ENCODE measurements around the gene PSG5. TPM values are rescaled to one million over a fixed set of nuclear protein-coding genes. Genes with fewer than 3 reads are reported as not detected.
"Not testable (repeated sequence)": the region's sequence is repeated elsewhere in the genome, so short reads cannot be mapped to it uniquely, and the experiment has no call there.

The PSG5 gene
- total RNA-seq, result not detected
- long read RNA-seq, result 0 reads

DNA sequence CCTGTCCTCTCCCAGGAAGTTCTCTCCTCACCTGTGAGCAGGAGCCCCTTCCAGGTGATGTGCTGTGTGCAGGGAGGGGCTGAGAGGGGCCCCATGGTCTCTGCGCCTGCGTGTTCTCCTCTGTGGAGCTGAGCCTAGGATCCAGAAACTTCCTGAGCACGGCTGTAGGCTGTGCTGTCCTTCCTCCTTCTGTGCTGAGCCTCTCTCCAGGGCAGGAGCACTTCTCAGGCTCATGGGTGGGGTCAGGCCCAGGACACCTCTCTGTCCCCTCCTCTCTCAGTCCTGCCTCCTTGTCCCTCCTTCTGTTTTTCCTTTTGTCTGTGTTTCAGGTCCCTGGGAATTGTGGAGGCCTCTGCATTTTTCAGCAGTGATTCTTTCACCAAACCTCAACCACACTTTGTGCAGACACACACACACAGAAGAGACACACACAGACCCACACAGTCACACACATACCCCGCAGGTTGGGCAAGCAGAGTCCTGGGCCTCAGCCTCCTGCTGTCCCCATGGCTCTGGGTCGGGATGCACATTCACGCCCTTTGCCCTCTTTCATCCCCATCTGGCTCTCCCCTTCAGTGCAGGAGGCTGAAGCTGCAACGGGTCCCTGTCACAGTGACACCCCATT, at the start of gene PSG5:
Gene PSG5, minus strand, starts transcription at position 226 of the 625 bp plus-strand sequence. Its CDS starts 131 bp downstream, at position 95.
- intact Hi-C loops (cut with micrococcal nuclease); ATAC-seq; DNase-seq: not testable (repeated sequence)

- ATAC-seq; intact Hi-C loops (cut with micrococcal nuclease); DNase-seq: not testable (repeated sequence)
These were observed 49.4 kb upstream of the PSG5 start for GRCh38 chr19:43235686-43236085.

- no peak for ATAC-seq
- no peak for DNase-seq
- intact Hi-C loops (cut with micrococcal nuclease), result no loop called here
These were observed 43.0 kb upstream of the PSG5 start for GRCh38 chr19:43229315-43229714.

DNA sequence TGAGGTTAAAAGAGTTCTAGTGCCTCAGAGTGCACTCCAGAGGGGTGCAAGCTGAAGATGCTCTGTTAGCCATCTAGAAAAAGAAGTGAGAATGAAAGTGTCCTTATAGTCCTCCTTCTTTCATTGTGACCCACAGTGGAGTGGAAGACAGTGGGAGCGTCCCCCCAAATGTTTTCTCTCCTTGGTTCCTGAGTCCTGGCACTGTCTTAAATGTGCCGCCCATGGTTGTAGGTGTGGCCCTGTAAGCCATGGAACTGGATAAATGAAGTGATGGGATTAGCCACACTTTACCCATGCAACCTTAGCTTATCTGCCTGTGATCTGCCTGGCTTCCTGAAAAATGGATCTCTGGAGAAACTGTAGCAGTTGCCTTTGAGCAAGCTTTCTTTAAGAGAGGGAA, 42.4 kb upstream of the PSG5 start:
- DNase-seq; ATAC-seq; intact Hi-C loops (cut with micrococcal nuclease): not testable (repeated sequence)

DNA sequence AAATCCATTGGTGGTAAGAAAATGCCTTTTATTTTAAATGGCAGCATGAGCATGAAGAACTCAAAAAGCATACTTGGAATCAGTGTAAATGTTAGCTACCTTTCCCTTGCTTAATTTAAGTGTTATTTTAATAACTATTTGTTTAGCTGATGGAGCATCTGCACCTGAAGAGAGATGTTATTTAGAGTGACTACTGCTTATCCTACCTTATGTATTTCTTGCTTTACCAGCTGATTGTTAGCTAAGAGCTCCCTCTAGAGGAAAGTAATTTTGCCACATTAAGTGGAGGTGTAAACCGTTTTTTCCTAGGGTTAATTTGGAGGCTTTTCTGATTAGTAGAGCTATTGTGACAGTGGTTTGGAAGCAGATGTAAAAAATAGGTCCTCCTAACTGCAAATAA, 40.6 kb upstream of the PSG5 start:
- intact Hi-C loops (cut with micrococcal nuclease); ATAC-seq; DNase-seq: not testable (repeated sequence)

GRCh38 chr19:43224855-43225253, 38.5 kb upstream of the PSG5 start:
- intact Hi-C loops (cut with micrococcal nuclease), result no loop called here

GRCh38 chr19:43224201-43224854, 38.0 kb upstream of the PSG5 start:
- ATAC-seq; DNase-seq; intact Hi-C loops (cut with micrococcal nuclease): not testable (repeated sequence)

More at GRCh38 chr19:43224855-43225253, 38.5 kb upstream of the PSG5 start:
- ATAC-seq (no peak), DNase-seq (no peak)

DNA sequence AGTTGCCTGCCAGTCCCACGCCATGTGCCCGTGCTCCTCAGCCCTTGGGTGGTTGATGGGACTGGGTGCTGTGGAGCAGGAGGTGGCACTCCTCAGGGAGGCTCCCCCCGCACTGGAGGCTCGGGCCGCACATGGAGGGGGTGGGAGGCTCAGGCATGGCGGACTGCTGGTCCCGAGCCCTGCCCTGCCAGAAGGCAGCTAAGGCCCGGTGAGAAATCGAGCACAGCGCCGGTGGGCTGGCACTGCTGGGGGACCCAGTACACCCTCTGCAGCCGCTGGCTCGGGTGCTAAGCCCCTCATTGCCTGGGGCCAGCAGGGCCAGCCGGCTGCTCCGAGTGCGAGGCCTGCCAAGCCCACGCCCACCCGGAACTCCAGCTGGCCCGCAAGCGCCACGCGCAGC, 35.6 kb upstream of the PSG5 start:
- ATAC-seq; intact Hi-C loops (cut with micrococcal nuclease); DNase-seq: not testable (repeated sequence)

DNA sequence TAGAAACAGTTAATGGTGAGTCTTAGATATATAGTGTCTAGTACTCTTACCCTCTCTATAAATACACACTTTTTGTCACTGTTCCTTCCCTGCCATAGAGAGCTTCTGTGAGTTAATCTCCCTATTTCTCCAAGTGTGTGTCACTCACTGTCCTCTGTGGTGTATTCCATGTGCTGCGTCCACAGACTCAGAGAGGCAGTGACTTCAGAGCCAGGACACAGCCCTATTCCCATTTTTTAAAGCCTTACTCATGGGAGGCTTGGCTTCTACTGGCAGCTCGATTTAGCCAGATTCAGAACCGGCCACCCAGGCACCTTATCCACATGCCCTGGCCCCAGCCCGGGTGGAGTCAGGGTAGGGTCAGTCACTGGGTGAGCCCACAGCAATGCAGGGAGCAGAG, 32.8 kb upstream of the PSG5 start:
- DNase-seq; intact Hi-C loops (cut with micrococcal nuclease); ATAC-seq: not testable (repeated sequence)

DNA sequence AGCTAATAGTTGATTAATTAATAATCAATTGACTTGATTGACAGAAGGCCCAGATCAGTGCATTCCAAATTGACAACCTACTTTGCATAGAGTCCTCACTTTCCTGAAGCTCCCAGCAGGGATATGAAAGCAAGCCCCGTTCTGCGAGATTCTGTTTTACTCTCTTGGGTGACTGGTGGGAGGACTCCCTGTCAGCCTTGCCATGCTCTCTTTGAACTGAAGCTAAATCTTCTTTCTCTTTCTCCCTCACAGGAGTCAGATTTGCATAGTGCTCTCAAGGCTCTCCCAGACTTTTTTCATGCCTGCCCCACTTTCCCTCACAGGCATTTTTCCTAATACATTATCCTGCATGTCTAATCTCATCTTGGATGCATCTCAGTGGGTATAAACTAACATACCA, 29.5 kb upstream of the PSG5 start:
- DNase-seq; intact Hi-C loops (cut with micrococcal nuclease); ATAC-seq: not testable (repeated sequence)

DNA sequence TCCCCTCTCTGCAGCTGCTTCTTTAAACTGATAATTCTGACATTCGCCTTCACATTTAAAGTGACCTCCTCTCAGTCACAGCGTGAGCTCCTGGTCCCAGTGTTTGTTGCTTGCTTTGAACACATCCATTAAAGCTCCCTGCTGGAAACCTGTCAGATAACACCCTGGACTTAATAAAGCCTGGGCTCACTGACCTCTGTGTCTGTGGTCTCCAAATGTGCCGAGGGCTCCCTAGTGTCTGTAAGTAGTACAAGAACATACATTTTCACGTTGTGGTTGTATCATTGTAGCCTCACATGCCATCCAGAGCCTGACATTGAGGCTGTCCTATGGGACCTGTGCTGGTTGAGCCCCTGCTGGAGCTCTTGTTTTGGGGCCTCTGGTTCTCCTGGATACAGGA, 21.7 kb upstream of the PSG5 start:
- DNase-seq (no peak), ATAC-seq (no peak)
- intact Hi-C loops (cut with micrococcal nuclease), result no loop called here

GRCh38 chr19:43207174-43207573, 20.8 kb upstream of the PSG5 start:
- ATAC-seq; intact Hi-C loops (cut with micrococcal nuclease): not testable (repeated sequence)

GRCh38 chr19:43205471-43206105, 19.3 kb upstream of the PSG5 start, which contains the start of gene PSG4:
PSG4 (minus strand) TSS chr19:43205638; CDS start chr19:43205536, 102 bp downstream.
- DNase-seq; ATAC-seq; intact Hi-C loops (cut with micrococcal nuclease): not testable (repeated sequence)

More at GRCh38 chr19:43207174-43207573, 20.8 kb upstream of the PSG5 start:
- not testable (repeated sequence) for DNase-seq

- intact Hi-C loops (cut with micrococcal nuclease); ATAC-seq; DNase-seq: not testable (repeated sequence)
These were observed 17.3 kb upstream of the PSG5 start for GRCh38 chr19:43203611-43204010.

- DNase-seq; ATAC-seq; intact Hi-C loops (cut with micrococcal nuclease): not testable (repeated sequence)
These were observed 15.6 kb upstream of the PSG5 start for GRCh38 chr19:43201891-43202290.

- not testable (repeated sequence) for ATAC-seq
These were observed 15.0 kb upstream of the PSG5 start for GRCh38 chr19:43201337-43201801.

GRCh38 chr19:43198686-43199419, 12.5 kb upstream of the PSG5 start:
- ATAC-seq; DNase-seq; intact Hi-C loops (cut with micrococcal nuclease): not testable (repeated sequence)

More at GRCh38 chr19:43201337-43201801, 15.0 kb upstream of the PSG5 start:
- intact Hi-C loops (cut with micrococcal nuclease); DNase-seq: not testable (repeated sequence)

- intact Hi-C loops (cut with micrococcal nuclease); DNase-seq; ATAC-seq: not testable (repeated sequence)
These were observed 11.5 kb upstream of the PSG5 start for GRCh38 chr19:43197666-43198397.
